K562 (cell line): Measurements from ENCODE around the gene ZBTB20. TPM values are rescaled to one million over a fixed set of nuclear protein-coding genes. Genes with fewer than 3 reads are reported as not detected.

Experiments
- ATAC-seq: fragments of 200-7000 bp; cut with Tn5 transposase; 3 replicates; pipeline ENCODE4 v1.9.1; 2020; ENCODE audit warnings: moderate library complexity
- BruUV-seq: library from RNA; stranded (reverse); fragments of 400-500 nt; replicated peaks from 2 replicates; lab custom pipeline; 2021; lab: Mats Ljungman, UMichigan
- CTCF ChIA-PET: fragments of 300-600 bp; formaldehyde crosslinking; extraction: SDS; loops from one replicate; lab custom pipeline; 2021; ENCODE audit warnings: low intra/inter-chr PET ratio; lab: Yijun Ruan, JAX
- POLR2A ChIA-PET: fragments of 300-600, 350-650 bp; sonication (Branson Sonifier 250); formaldehyde crosslinking; extraction: SDS; loops from one replicate; lab custom pipeline; 2021; ENCODE audit warnings: antibody characterized with exemption, inconsistent platforms; lab: Yijun Ruan, JAX
- DNase-seq, 4 experiments: peaks; one replicate each; pipeline versions ENCODE4 v3.0.0 to v3.0.0-alpha.2; 2011 to 2018; ENCODE audit warnings: low spot score in 3 of 4, mixed read lengths in 3 of 4; ENCODE audit errors: extremely low read depth in 1 of 4
- FAIRE-seq: peaks from 2 replicates; lab custom pipeline; 2011; peaks lifted over from hg19 to GRCh38; lab: Jason Lieb, UNC
- H2AFZ ChIP-seq: 2 replicates; pipeline ENCODE4 v1.6.0; 2011; ENCODE audit warnings: low read depth, low read length, control low read depth, inconsistent platforms
- H3K27ac ChIP-seq: fragments of 200-600 bp; 3 replicates; pipeline ENCODE4 v1.8.0; 2011; ENCODE audit warnings: low read depth, mild to moderate bottlenecking, control low read depth, inconsistent platforms, low read length, moderate library complexity, mixed read lengths; ENCODE audit errors: extremely low read depth
- H3K27me3 ChIP-seq, 2 experiments: fragments of 300-600 bp in 1 of 2; 2 replicates in 1 of 2; 3 replicates in 1 of 2; pipeline versions ENCODE4 v1.6.0 to v1.8.0; 2011; ENCODE audit warnings: inconsistent platforms in 2 of 2, low read length in 2 of 2, mild to moderate bottlenecking in 1 of 2, mixed read lengths in 1 of 2, moderate library complexity in 1 of 2; ENCODE audit not compliant: control insufficient read depth in 2 of 2, insufficient read depth in 2 of 2
- H3K36me3 ChIP-seq: fragments of 300-600 bp; 3 replicates; pipeline ENCODE4 v1.8.0; 2011; ENCODE audit warnings: mild to moderate bottlenecking, low read length, inconsistent platforms; ENCODE audit not compliant: control insufficient read depth, insufficient read depth
- H3K4me1 ChIP-seq, 2 experiments: fragments of 200-600 bp in 1 of 2; replicated peaks in 1 of 2; 2 replicates in 1 of 2; 3 replicates in 1 of 2; pipeline versions ENCODE4 v1.5.1 to v1.8.0; 2011; ENCODE audit warnings: inconsistent platforms in 2 of 2, low read length in 2 of 2, mild to moderate bottlenecking in 1 of 2, mixed read lengths in 1 of 2, moderate library complexity in 1 of 2; ENCODE audit not compliant: control insufficient read depth in 2 of 2, insufficient read depth in 2 of 2
- H3K4me2 ChIP-seq: 2 replicates; pipeline ENCODE4 v1.6.1; 2011; ENCODE audit warnings: low read length, control low read depth, inconsistent platforms, mixed read lengths; ENCODE audit not compliant: insufficient read depth
- H3K4me3 ChIP-seq: fragments of 200-600 bp; sonication (generic), shearing (Covaris generic); 2 replicates; pipeline ENCODE4 v1.5.1; 2016; ENCODE audit warnings: control low read depth, inconsistent platforms
- H3K79me2 ChIP-seq: fragments of 200-600 bp; 3 replicates; pipeline ENCODE4 v1.8.0; 2011; ENCODE audit warnings: low read length, inconsistent platforms; ENCODE audit not compliant: control insufficient read depth, insufficient read depth
- H3K9ac ChIP-seq, 2 experiments: 2 replicates each; pipeline versions ENCODE4 v1.6.0 to v1.6.1; 2011; ENCODE audit warnings: low read depth in 2 of 2, low read length in 2 of 2, control low read depth in 1 of 2, inconsistent platforms in 1 of 2, mild to moderate bottlenecking in 1 of 2, mixed read lengths in 1 of 2; ENCODE audit not compliant: insufficient read depth in 1 of 2
- H3K9me1 ChIP-seq: one replicate; pipeline ENCODE4 v1.6.0; 2011; ENCODE audit warnings: inconsistent platforms, mild to moderate bottlenecking, low read length, moderate library complexity; ENCODE audit not compliant: control insufficient read depth, insufficient read depth
- H3K9me3 ChIP-seq: replicated peaks from 2 replicates; pipeline ENCODE4 v1.5.1; 2011; ENCODE audit warnings: low read depth, low read length, inconsistent platforms; ENCODE audit not compliant: control insufficient read depth, insufficient read depth
- H4K20me1 ChIP-seq: replicated peaks from 2 replicates; pipeline ENCODE4 v1.6.1; 2011; ENCODE audit warnings: low read length, inconsistent platforms, mixed read lengths; ENCODE audit not compliant: control insufficient read depth, insufficient read depth
- ARHGAP35 ChIP-seq: fragments of 450-650 bp; IDR thresholded peaks from 2 replicates; pipeline ENCODE4 v1.6.1; 2018; ENCODE audit not compliant: partially characterized antibody
- MLLT1 ChIP-seq, 2 experiments: fragments of 450-650 bp; IDR thresholded peaks; 2 replicates each; pipeline ENCODE4 v1.6.1; 2016
- NUFIP1 ChIP-seq: fragments of 450-650 bp; IDR thresholded peaks from 2 replicates; pipeline ENCODE4 v1.6.1; 2018; ENCODE audit not compliant: partially characterized antibody
- SAP30 ChIP-seq: fragments of 200-600 bp; sonication (generic); IDR thresholded peaks from 2 replicates; pipeline ENCODE4 v1.6.1; 2012; ENCODE audit warnings: borderline replicate concordance, low read depth, mild to moderate bottlenecking, moderate library complexity, low read length, control low read depth, inconsistent platforms; ENCODE audit not compliant: insufficient read depth, poor library complexity, severe bottlenecking
- TCF15 ChIP-seq: fragments of 250-450 bp; sonication (Bioruptor Pico); IDR thresholded peaks from 2 replicates; pipeline ENCODE4 v1.8.0; 2022; ENCODE audit warnings: moderate library complexity, mild to moderate bottlenecking, inconsistent platforms
- THRA ChIP-seq: fragments of 450-650 bp; IDR thresholded peaks from 2 replicates; pipeline ENCODE4 v1.6.1; 2017; ENCODE audit warnings: mild to moderate bottlenecking, moderate library complexity
- ZNF766 ChIP-seq: fragments of 200-800 bp; sonication (Bioruptor generic); conservative IDR thresholded peaks from 2 replicates; pipeline ENCODE4 v1.6.1; 2016; ENCODE audit warnings: missing genetic modification characterization, missing compliant biosample characterization
- WGBS: fragments of 100-300 bp; shearing (Covaris generic); methylation state at CpG from one replicate; pipeline ENCODE4 v1.1.6; 2016; ENCODE audit warnings: low coverage, mixed read lengths; ENCODE audit not compliant: insufficient coverage; ENCODE audit errors: missing lambda C conversion rate; 5-methylcytosine and 5-hydroxymethylcytosine counted together
- in situ Hi-C: fragments of 300-500 bp; cut with MboI; formaldehyde crosslinking; loops from 4 replicates; pipeline ENCODE4 v1.15.0; 2018; ENCODE audit warnings: inconsistent platforms, mixed read lengths
- intact Hi-C: fragments of 100-400 bp; cut with micrococcal nuclease; formaldehyde crosslinking; loops from 2 replicates; pipeline ENCODE4 v1.14.2; 2022
- polyA plus RNA-seq, 8 experiments: library from polyadenylated mRNA; depleted of rRNA in 4 of 8; stranded (reverse) in 5 of 8; unstranded in 3 of 8; fragments of >200 nt; fragmentation: Nextera tagmentation in 2 of 8; fragmentation: Illumina TruSeq in 1 of 8; extraction: Ambion mirVana in 2 of 8; extraction: Trizol in 1 of 8; gene quantifications; 2 replicates each; pipeline versions ENCODE4 v1.2.1 to v1.2.3, GENCODE V29; 2011 to 2014; ENCODE audit warnings: inconsistent platforms in 1 of 8, missing spikeins in 1 of 8
- total RNA-seq, 7 experiments: library from RNA; depleted of rRNA in 6 of 7; stranded (reverse); fragments of >200 nt in 6 of 7; fragmentation: Illumina TruSeq in 2 of 7; extraction: Trizol in 2 of 7; gene quantifications; 2 replicates each; pipeline versions ENCODE4 v1.2.1 to v1.2.3, GENCODE V29; 2011 to 2021; ENCODE audit warnings: low replicate concordance in 1 of 7
- TF ChIP-seq, protein P1 (sequence below): IDR thresholded peaks from 2 replicates; pipeline ENCODE4 v1.6.1; 2012; ENCODE audit warnings: low read depth, low read length, improper control_type of control experiment, borderline replicate concordance
- TF ChIP-seq, protein P2 (sequence below): sonication (generic); formaldehyde crosslinking; IDR thresholded peaks from 2 replicates; pipeline ENCODE4 v1.8.0; 2023; ENCODE audit warnings: missing genetic modification reagents, mild to moderate bottlenecking, borderline replicate concordance

ZBTB20 gene
- total and polyA plus RNA-seq, 9 of the 15 experiments (the other 6 are each of a cell fraction or from before 2014, with no cell fraction given), result 0.17 to 1.7 (median 0.45) TPM

DNA sequence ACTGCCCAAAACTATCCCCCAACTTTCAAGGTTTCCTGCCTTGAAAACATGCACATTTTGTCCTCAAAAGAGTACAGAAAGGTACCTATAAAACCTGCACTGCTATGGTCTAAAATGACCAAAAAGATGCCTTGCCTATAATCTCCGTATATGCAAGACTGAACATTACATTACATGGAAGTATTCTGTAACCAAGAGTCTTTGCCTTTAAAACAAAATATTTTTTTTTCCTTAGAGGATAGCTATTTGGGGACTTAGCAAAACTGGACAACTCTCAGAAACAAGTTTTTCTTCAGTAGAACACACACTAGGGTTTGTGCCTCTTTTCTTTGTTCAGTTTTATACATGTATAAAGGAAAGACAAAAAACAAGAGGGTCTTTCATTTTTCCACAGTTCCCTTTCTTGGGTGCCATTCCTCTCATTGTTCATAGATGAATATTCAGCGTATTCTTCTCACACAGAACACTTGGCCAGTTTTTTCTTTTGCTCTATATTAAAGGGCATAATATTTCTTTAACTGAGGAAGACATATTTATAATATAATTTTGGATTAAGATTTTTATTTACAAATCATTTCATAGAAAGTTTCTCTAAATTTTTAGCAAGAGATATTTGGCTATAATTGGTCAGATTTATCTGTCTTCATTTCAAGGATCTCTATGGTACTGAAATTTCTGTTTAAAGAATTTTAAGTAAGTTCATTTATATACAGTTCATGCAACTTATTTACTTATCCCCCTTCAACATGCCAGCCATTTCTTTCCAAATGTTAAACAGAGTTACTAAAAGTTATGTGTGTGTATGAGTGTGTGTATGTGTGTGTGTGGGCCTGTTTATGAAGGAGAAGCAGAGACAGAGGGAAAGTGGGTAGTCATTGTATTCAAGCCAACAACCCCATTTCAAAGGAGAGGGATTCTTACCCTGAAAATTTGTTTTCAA is 142.6 kb downstream of the ZBTB20 start:
- in situ Hi-C loops (no loop called here), intact Hi-C loops (no loop called here)
- Histone ChIP-seq H3K4me3 (no peak overlapping the region), H3K4me1 (no peaks in the 10 kb centered on the region), H3K4me2 (no peak overlapping the region), H3K9ac (no peak overlapping the region), H2AFZ (no peak overlapping the region), H4K20me1 (no peaks in the 10 kb centered on the region), H3K9me3 (no peaks in the 10 kb centered on the region), H3K27ac (no peak overlapping the region), H3K9me1 (no peaks in the 10 kb centered on the region), H3K79me2 (no peaks in the 10 kb centered on the region), H3K36me3 (no peaks in the 10 kb centered on the region), H3K27me3 (no peaks in the 10 kb centered on the region)
- FAIRE-seq (no peak), ATAC-seq (no peak), DNase-seq (no peak)
- 8% methylated on average over 2 of the region's 2 CpGs for WGBS
- CTCF ChIA-PET, result no interaction called here
- POLR2A ChIA-PET, result no interaction called here
- no TSS peak for BruUV-seq
- TF ChIP-seq THRA (no peak), ARHGAP35 (no peak), SAP30 (no peak), NUFIP1 (no peak), MLLT1 (IDR thresholded peaks at IDR 0.05) (no peak), TCF15 (CRISPR knock-in tag) (no peak), ZNF766 (CRISPR knock-in tag) (no peak)
- TF ChIP-seq, protein P1, sequence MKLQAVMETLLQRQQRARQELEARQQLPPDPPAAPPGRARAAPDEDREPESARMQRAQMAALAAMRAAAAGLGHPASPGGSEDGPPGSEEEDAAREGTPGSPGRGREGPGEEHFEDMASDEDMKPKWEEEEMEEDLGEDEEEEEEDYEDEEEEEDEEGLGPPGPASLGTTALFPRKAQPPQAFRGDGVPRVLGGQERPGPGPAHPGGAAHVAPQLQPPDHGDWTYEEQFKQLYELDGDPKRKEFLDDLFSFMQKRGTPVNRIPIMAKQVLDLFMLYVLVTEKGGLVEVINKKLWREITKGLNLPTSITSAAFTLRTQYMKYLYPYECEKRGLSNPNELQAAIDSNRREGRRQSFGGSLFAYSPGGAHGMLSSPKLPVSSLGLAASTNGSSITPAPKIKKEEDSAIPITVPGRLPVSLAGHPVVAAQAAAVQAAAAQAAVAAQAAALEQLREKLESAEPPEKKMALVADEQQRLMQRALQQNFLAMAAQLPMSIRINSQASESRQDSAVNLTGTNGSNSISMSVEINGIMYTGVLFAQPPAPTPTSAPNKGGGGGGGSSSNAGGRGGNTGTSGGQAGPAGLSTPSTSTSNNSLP, result no peak
- TF ChIP-seq, protein P2, sequence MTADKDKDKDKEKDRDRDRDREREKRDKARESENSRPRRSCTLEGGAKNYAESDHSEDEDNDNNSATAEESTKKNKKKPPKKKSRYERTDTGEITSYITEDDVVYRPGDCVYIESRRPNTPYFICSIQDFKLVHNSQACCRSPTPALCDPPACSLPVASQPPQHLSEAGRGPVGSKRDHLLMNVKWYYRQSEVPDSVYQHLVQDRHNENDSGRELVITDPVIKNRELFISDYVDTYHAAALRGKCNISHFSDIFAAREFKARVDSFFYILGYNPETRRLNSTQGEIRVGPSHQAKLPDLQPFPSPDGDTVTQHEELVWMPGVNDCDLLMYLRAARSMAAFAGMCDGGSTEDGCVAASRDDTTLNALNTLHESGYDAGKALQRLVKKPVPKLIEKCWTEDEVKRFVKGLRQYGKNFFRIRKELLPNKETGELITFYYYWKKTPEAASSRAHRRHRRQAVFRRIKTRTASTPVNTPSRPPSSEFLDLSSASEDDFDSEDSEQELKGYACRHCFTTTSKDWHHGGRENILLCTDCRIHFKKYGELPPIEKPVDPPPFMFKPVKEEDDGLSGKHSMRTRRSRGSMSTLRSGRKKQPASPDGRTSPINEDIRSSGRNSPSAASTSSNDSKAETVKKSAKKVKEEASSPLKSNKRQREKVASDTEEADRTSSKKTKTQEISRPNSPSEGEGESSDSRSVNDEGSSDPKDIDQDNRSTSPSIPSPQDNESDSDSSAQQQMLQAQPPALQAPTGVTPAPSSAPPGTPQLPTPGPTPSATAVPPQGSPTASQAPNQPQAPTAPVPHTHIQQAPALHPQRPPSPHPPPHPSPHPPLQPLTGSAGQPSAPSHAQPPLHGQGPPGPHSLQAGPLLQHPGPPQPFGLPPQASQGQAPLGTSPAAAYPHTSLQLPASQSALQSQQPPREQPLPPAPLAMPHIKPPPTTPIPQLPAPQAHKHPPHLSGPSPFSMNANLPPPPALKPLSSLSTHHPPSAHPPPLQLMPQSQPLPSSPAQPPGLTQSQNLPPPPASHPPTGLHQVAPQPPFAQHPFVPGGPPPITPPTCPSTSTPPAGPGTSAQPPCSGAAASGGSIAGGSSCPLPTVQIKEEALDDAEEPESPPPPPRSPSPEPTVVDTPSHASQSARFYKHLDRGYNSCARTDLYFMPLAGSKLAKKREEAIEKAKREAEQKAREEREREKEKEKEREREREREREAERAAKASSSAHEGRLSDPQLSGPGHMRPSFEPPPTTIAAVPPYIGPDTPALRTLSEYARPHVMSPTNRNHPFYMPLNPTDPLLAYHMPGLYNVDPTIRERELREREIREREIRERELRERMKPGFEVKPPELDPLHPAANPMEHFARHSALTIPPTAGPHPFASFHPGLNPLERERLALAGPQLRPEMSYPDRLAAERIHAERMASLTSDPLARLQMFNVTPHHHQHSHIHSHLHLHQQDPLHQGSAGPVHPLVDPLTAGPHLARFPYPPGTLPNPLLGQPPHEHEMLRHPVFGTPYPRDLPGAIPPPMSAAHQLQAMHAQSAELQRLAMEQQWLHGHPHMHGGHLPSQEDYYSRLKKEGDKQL (CRISPR knock-in tag), result no peak
